Ishikawa (cell line): Measurements from ENCODE around the gene FBXO28.

Experiments
- CREB1 ChIP-seq: IDR thresholded peaks from 2 replicates; pipeline ENCODE4 v1.6.1; 2012; ENCODE audit warnings: low read depth
- EGR1 ChIP-seq: IDR thresholded peaks from 2 replicates; pipeline ENCODE4 v1.6.1; 2012
- EP300 ChIP-seq: IDR thresholded peaks from 2 replicates; pipeline ENCODE4 v1.6.1; 2012; ENCODE audit warnings: borderline replicate concordance
- FOXM1 ChIP-seq: IDR thresholded peaks from 2 replicates; pipeline ENCODE4 v1.6.1; 2012; ENCODE audit warnings: low read depth, borderline replicate concordance
- MAX ChIP-seq: IDR thresholded peaks from 2 replicates; pipeline ENCODE4 v1.6.1; 2012
- NFIC ChIP-seq: IDR thresholded peaks from 2 replicates; pipeline ENCODE4 v1.6.1; 2012
- RAD21 ChIP-seq: IDR thresholded peaks from 2 replicates; pipeline ENCODE4 v1.6.1; 2012; ENCODE audit warnings: low read depth
- REST ChIP-seq: IDR thresholded peaks from 2 replicates; pipeline ENCODE4 v1.6.1; 2012; ENCODE audit warnings: low read depth, mild to moderate bottlenecking
- TAF1 ChIP-seq: IDR thresholded peaks from 2 replicates; pipeline ENCODE4 v1.6.1; 2012; ENCODE audit warnings: low read depth, mild to moderate bottlenecking
- TCF12 ChIP-seq: IDR thresholded peaks from 2 replicates; pipeline ENCODE4 v1.6.1; 2012; ENCODE audit warnings: low read depth
- USF1 ChIP-seq: IDR thresholded peaks from 2 replicates; pipeline ENCODE4 v1.6.1; 2012
- YY1 ChIP-seq: IDR thresholded peaks from 2 replicates; pipeline ENCODE4 v1.6.1; 2012; ENCODE audit warnings: low read depth
- ZBTB7A ChIP-seq: IDR thresholded peaks from 2 replicates; pipeline ENCODE4 v1.6.1; 2012; ENCODE audit warnings: low read depth

GRCh38 chr1:224081604-224082003 is 32.3 kb upstream of the FBXO28 start:
- TF ChIP-seq YY1 (no peak), EP300 (no peak), RAD21 (no peak), MAX (no peak), TCF12 (no peak), REST (no peak), CREB1 (no peak), NFIC (no peak), ZBTB7A (no peak), USF1 (no peak), EGR1 (no peak), TAF1 (no peak), FOXM1 (no peak)
